K562 (cell line): ENCODE data around the gene BAIAP2L2. TPM values are rescaled to one million over a fixed set of nuclear protein-coding genes. Genes with fewer than 3 reads are reported as not detected.
A peak's percentile ranks its signal among the peaks of the same experiment; 100 is the strongest.

Source experiments
- ARHGAP35 ChIP-seq: fragments of 450-650 bp; IDR thresholded peaks from 2 replicates; pipeline ENCODE4 v1.6.1; 2018; ENCODE audit not compliant: partially characterized antibody
- ASH1L ChIP-seq: fragments of 450-650 bp; IDR thresholded peaks from 2 replicates; pipeline ENCODE4 v1.6.1; 2018; ENCODE audit warnings: borderline replicate concordance, mild to moderate bottlenecking, low read depth; ENCODE audit not compliant: partially characterized antibody
- EP400 ChIP-seq: fragments of 450-650 bp; IDR thresholded peaks from 2 replicates; pipeline ENCODE4 v1.6.1; 2017; ENCODE audit warnings: antibody characterized with exemption, mild to moderate bottlenecking, moderate library complexity
- FOXK2 ChIP-seq, 2 experiments: fragments of 450-650 bp; IDR thresholded peaks in 1 of 2; conservative IDR thresholded peaks in 1 of 2; 2 replicates each; pipeline ENCODE4 v1.6.1; 2016; ENCODE audit warnings: low read depth in 2 of 2, mild to moderate bottlenecking in 1 of 2
- MAZ ChIP-seq, 2 experiments: fragments of 450-650 bp in 1 of 2; sonication (generic) in 1 of 2; formaldehyde crosslinking; IDR thresholded peaks in 1 of 2; conservative IDR thresholded peaks in 1 of 2; 2 replicates each; pipeline versions ENCODE4 v1.4.0 to v1.5.0; 2020; ENCODE audit warnings: mild to moderate bottlenecking in 1 of 2, missing genetic modification reagents in 1 of 2
- MYC ChIP-seq, 2 experiments: fragments of 250-450 bp in 1 of 2; sonication (Bioruptor Pico) in 1 of 2; IDR thresholded peaks; 2 replicates each; pipeline versions ENCODE4 v1.5.1 to v1.6.1; 2012 to 2021; ENCODE audit warnings: low read depth in 2 of 2, borderline replicate concordance in 1 of 2, improper control_type of control experiment in 1 of 2, low read length in 1 of 2, mild to moderate bottlenecking in 1 of 2, moderate library complexity in 1 of 2
- NR2C1 ChIP-seq, 2 experiments: fragments of 450-650 bp; IDR thresholded peaks; 2 replicates each; pipeline ENCODE4 v1.6.1; 2017; ENCODE audit warnings: mild to moderate bottlenecking in 2 of 2, antibody characterized with exemption in 1 of 2, inconsistent platforms in 1 of 2, missing compliant biosample characterization in 1 of 2, missing genetic modification characterization in 1 of 2
- NR2C2 ChIP-seq, 2 experiments: fragments of 200-800 bp in 1 of 2; sonication (Bioruptor generic) in 1 of 2; sonication (generic) in 1 of 2; formaldehyde crosslinking in 1 of 2; IDR thresholded peaks; 2 replicates each; pipeline versions ENCODE4 v1.6.1 to v1.8.0; 2016 to 2022; ENCODE audit warnings: mild to moderate bottlenecking in 1 of 2, missing compliant biosample characterization in 1 of 2, missing genetic modification characterization in 1 of 2, missing genetic modification reagents in 1 of 2
- NRF1 ChIP-seq, 2 experiments: fragments of 450-650 bp; IDR thresholded peaks in 1 of 2; conservative IDR thresholded peaks in 1 of 2; 2 replicates each; pipeline ENCODE4 v1.6.1; 2014; ENCODE audit warnings: mild to moderate bottlenecking in 2 of 2
- PRDM10 ChIP-seq: fragments of 450-650 bp; IDR thresholded peaks from 2 replicates; pipeline ENCODE4 v1.6.1; 2018; ENCODE audit not compliant: partially characterized antibody
- RBFOX2 ChIP-seq: fragments of 200-400 bp; formaldehyde crosslinking; IDR thresholded peaks from 2 replicates; pipeline ENCODE4 v1.6.1; 2017; ENCODE audit warnings: low read depth, mild to moderate bottlenecking, low read length, moderate library complexity
- SP1 ChIP-seq: sonication (generic); formaldehyde crosslinking; IDR thresholded peaks from 2 replicates; pipeline ENCODE4 v1.8.1; 2022; ENCODE audit warnings: mild to moderate bottlenecking, missing genetic modification reagents
- TCF3 ChIP-seq: sonication (generic); formaldehyde crosslinking; IDR thresholded peaks from 2 replicates; pipeline ENCODE4 v1.4.0; 2020; ENCODE audit warnings: mild to moderate bottlenecking, missing genetic modification reagents
- TFAM ChIP-seq: fragments of 250-450 bp; sonication (Bioruptor Pico); conservative IDR thresholded peaks from 2 replicates; pipeline ENCODE4 v1.5.0; 2021; ENCODE audit warnings: mild to moderate bottlenecking, moderate library complexity
- ZBTB12 ChIP-seq: fragments of 250-450 bp; sonication (Bioruptor Pico); IDR thresholded peaks from 2 replicates; pipeline ENCODE4 v1.4.0; 2020
- polyA plus RNA-seq, 8 experiments: library from polyadenylated mRNA; depleted of rRNA in 4 of 8; stranded (reverse) in 5 of 8; unstranded in 3 of 8; fragments of >200 nt; fragmentation: Nextera tagmentation in 2 of 8; fragmentation: Illumina TruSeq in 1 of 8; extraction: Ambion mirVana in 2 of 8; extraction: Trizol in 1 of 8; gene quantifications; 2 replicates each; pipeline versions ENCODE4 v1.2.1 to v1.2.3, GENCODE V29; 2011 to 2014; ENCODE audit warnings: inconsistent platforms in 1 of 8, missing spikeins in 1 of 8
- total RNA-seq, 7 experiments: library from RNA; depleted of rRNA in 6 of 7; stranded (reverse); fragments of >200 nt in 6 of 7; fragmentation: Illumina TruSeq in 2 of 7; extraction: Trizol in 2 of 7; gene quantifications; 2 replicates each; pipeline versions ENCODE4 v1.2.1 to v1.2.3, GENCODE V29; 2011 to 2021; ENCODE audit warnings: low replicate concordance in 1 of 7
- TF ChIP-seq, protein P1 (sequence below): fragments of 250-450 bp; sonication (Bioruptor Pico); IDR thresholded peaks from 2 replicates; pipeline ENCODE4 v1.4.0; 2020; ENCODE audit warnings: mild to moderate bottlenecking

The BAIAP2L2 gene
- total and polyA plus RNA-seq, 9 of the 15 experiments (the other 6 are each of a cell fraction or from before 2014, with no cell fraction given): 0.04 to 0.22 (median 0.07) TPM; not detected in 4

- peak; percentile 57 to 62 for TF ChIP-seq MAZ (CRISPR knock-in tag; conservative IDR thresholded peaks at IDR 0.05 in 1 of 2, IDR thresholded peaks at IDR 0.05 in 1 of 2)
- TF ChIP-seq SP1 (CRISPR knock-in tag): peak; percentile 71; the same call in 1 of the 2 replicates
- TF ChIP-seq ARHGAP35: no peak
- TF ChIP-seq EP400: peak; percentile 72
- peak; percentile 71 for TF ChIP-seq NR2C1 (IDR thresholded peaks at IDR 0.05)
- peak; percentile 75 for TF ChIP-seq NR2C1 (tag; IDR thresholded peaks at IDR 0.05)
- no peak for TF ChIP-seq FOXK2 (conservative IDR thresholded peaks at IDR 0.05 in 1 of 2, IDR thresholded peaks at IDR 0.05 in 1 of 2; ENCODE audit: low read depth in 2 of 2)
- peak; percentile 13 for TF ChIP-seq PRDM10
- peak; percentile 75 for TF ChIP-seq RBFOX2
- TF ChIP-seq TFAM: no peak
- TF ChIP-seq ZBTB12: peak; percentile 86
- TF ChIP-seq, protein P1, sequence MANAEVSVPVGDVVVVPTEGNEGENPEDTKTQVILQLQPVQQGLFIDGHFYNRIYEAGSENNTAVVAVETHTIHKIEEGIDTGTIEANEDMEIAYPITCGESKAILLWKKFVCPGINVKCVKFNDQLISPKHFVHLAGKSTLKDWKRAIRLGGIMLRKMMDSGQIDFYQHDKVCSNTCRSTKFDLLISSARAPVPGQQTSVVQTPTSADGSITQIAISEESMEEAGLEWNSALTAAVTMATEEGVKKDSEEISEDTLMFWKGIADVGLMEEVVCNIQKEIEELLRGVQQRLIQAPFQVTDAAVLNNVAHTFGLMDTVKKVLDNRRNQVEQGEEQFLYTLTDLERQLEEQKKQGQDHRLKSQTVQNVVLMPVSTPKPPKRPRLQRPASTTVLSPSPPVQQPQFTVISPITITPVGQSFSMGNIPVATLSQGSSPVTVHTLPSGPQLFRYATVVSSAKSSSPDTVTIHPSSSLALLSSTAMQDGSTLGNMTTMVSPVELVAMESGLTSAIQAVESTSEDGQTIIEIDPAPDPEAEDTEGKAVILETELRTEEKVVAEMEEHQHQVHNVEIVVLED (CRISPR knock-in tag): peak; percentile 23; the same call in 1 of the 2 replicates
- TF ChIP-seq MYC (IDR thresholded peaks at IDR 0.05; ENCODE audit: low read depth, low read length): 0 out of 2 replicates have a peak, but pooled peaks have one; percentile 34
- no peak for TF ChIP-seq MYC (CRISPR knock-in tag; IDR thresholded peaks at IDR 0.05; ENCODE audit: borderline replicate concordance, low read depth)
- no peak for TF ChIP-seq NR2C2 (CRISPR knock-in tag; IDR thresholded peaks at IDR 0.05)
- peak; percentile 86 for TF ChIP-seq NR2C2 (tag; IDR thresholded peaks at IDR 0.05)
- TF ChIP-seq TCF3: no peak; the same call in 1 of the 2 replicates
- TF ChIP-seq ASH1L: peak; percentile 58
- TF ChIP-seq NRF1 (conservative IDR thresholded peaks at IDR 0.05 in 1 of 2, IDR thresholded peaks at IDR 0.05 in 1 of 2): peak; percentile 50 to 68
Measured at GRCh38 chr22:38056969-38057891, 53.3 kb downstream of the BAIAP2L2 start, which contains the start of gene PICK1 (continued).
